Measurements from ENCODE around the gene TOMM40L.
"Not testable (repeated sequence)": the region's sequence is repeated elsewhere in the genome, so short reads cannot be mapped to it uniquely, and the experiment has no call there.

Gene TOMM40L

GRCh38 chr1:161251579-161251978 lies 25.7 kb downstream of the TOMM40L start:
- no peak for DNase-seq (ENCODE audit: low read depth in 4 of 4, low spot score in 1 of 4)

GRCh38 chr1:161255302-161255701 lies 29.4 kb downstream of the TOMM40L start:
- not testable (repeated sequence) for DNase-seq (ENCODE audit: low read depth in 4 of 4, low spot score in 1 of 4)

- not testable (repeated sequence) for DNase-seq (ENCODE audit: low read depth in 4 of 4, low spot score in 1 of 4)
These were observed 30.2 kb downstream of the TOMM40L start for GRCh38 chr1:161255955-161256520.

- not testable (repeated sequence) for DNase-seq (ENCODE audit: low read depth in 4 of 4, low spot score in 1 of 4)
These were observed 31.2 kb downstream of the TOMM40L start for GRCh38 chr1:161257109-161257508.

GRCh38 chr1:161258439-161259344 lies 32.8 kb downstream of the TOMM40L start, which contains the start of gene PCP4L1:
Gene PCP4L1 (plus strand): TSS chr1:161258745. CDS start chr1:161258975, 230 bp downstream.
- DNase-seq (ENCODE audit: low read depth in 4 of 4, low spot score in 1 of 4) = peak in 3 of 4 experiments; percentile 4 to 31 (median 21)

GRCh38 chr1:161259345-161259702 lies 33.5 kb downstream of the TOMM40L start:
- no peak for DNase-seq (ENCODE audit: low read depth in 4 of 4, low spot score in 1 of 4)

- no peak for DNase-seq (ENCODE audit: low read depth in 4 of 4, low spot score in 1 of 4)
These were observed 33.9 kb downstream of the TOMM40L start for GRCh38 chr1:161259765-161260164.

- no peak for DNase-seq (ENCODE audit: low read depth in 4 of 4, low spot score in 1 of 4)
These were observed 34.8 kb downstream of the TOMM40L start for GRCh38 chr1:161260376-161261260.

GRCh38 chr1:161261261-161262235 lies 35.7 kb downstream of the TOMM40L start:
- no peak for DNase-seq (ENCODE audit: low read depth in 4 of 4, low spot score in 1 of 4)

- no peak for DNase-seq (ENCODE audit: low read depth in 4 of 4, low spot score in 1 of 4)
These were observed 39.4 kb downstream of the TOMM40L start for GRCh38 chr1:161265305-161265704.

- no peak for DNase-seq (ENCODE audit: low read depth in 4 of 4, low spot score in 1 of 4)
These were observed 40.3 kb downstream of the TOMM40L start for GRCh38 chr1:161266202-161266601.

- no peak for DNase-seq (ENCODE audit: low read depth in 4 of 4, low spot score in 1 of 4)
These were observed 41.0 kb downstream of the TOMM40L start for GRCh38 chr1:161266836-161267235.

GRCh38 chr1:161267321-161267720 lies 41.5 kb downstream of the TOMM40L start:
- DNase-seq (ENCODE audit: low read depth in 4 of 4, low spot score in 1 of 4) = no peak

GRCh38 chr1:161273402-161273801 lies 47.5 kb downstream of the TOMM40L start:
- no peak for DNase-seq (ENCODE audit: low read depth in 4 of 4, low spot score in 1 of 4)

GRCh38 chr1:161274874-161275273 lies 49.0 kb downstream of the TOMM40L start:
- no peak for DNase-seq (ENCODE audit: low read depth in 4 of 4, low spot score in 1 of 4)

Measured in stimulated activated CD4-positive, alpha-beta T cell treated with anti-CD3 and anti-CD28 coated beads, Interleukin-1b, Interleukin-23, amount 100 ng/mL, for 24 hours (primary cell).